NCI-H1436 treated with DMSO at 0.1 percent for 48 hours (cell line): ENCODE data around the gene CLTB.

Source experiments
- DNase-seq: peaks from one replicate; lab custom pipeline; 2025; lab: John Stamatoyannopoulos, UW

Gene CLTB

DNA sequence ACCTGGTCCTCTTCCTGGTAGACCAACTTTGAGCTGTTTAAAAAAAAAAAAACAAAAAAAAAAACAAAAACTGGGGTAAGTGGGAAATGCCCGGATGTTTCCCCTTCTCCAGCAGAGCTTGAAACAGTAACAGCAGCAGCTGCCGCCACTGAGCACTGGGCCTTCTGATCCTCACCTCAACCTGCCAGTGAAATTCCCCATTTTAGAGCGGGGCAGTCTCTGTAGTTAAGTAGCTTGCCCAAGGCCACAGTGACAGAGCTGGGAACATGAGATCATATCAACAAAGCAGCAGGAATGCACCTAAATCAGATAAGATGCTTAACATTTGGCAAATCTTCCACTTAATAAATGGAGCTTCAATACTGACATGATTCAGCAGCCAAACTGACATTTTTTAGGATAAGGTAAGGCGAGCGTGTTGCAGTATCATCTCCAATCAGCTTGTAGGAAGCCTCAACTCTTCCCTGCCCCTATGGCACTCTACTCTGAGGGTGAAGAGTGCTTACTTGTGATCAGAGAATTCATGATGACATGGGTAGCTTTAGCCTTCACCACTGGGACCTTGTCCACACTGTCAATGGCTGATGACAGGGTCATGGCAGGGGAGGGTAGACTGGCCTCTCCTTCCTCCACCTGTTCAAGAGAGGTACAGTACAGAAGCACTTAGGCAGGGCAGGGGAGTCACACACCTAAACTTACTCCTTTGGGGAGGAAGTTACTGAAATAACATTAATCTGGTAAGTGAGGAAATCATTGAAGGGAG lies 64.0 kb downstream of the CLTB start:
- DNase-seq = no peak

DNA sequence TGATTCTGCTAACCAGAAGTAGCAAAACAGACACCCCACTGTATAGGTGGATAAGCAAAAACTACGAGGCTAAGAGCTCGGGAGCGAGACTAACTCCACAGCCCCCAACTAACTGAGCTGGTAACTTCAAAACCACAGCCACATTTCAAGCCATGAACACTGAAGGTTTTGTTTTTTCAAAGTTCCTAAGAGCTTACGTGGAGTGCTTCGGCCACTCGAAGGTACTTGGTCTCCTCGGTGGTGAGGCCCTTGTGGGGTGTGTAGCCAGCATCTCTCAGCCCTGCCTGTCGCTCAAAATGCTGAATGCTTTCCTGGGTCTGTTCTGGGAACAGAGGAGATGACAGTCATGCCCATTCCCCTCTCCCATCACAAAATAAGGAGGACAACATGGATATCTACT lies 65.9 kb downstream of the CLTB start:
- no peak for DNase-seq

DNA sequence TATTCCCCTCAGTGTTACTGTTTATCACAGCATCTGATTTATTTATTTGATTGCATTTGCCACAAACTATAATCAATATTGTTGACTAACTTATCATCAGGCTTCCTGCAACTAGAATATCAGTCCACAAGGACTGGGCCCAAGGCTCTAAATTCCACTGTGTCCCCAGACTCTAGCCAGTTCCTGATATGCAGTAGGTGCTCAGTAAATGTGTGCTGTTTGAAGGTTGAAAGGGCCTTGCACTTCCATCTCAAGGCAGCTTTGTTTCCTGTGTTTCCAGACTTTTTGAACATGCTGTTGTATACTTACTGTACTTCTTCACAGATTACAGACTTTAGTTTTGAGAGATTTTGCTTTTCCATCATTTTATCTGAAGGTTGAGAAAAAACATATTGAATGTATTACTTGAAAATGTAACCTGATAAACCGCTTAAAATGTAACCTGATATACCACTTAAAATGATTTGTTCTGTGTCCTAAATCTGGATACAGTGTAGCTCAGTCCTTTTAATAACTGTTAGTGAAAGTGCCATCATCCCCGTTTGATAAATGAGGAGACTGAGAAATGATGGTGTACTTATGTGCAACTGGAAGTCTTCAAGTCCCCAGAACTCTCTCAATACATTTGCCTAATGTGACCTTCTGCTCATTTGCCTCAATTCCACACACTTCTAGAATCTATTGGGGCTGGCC lies 73.4 kb downstream of the CLTB start:
- DNase-seq = no peak
